GM18909 (cell line): ENCODE measurements around the gene MOB3B.

Source experiments
- ATAC-seq: cut with Tn5 transposase; IDR thresholded peaks from one replicate; pipeline ENCODE4 v1.9.1; 2021; ENCODE audit warnings: mild to moderate bottlenecking; ENCODE audit not compliant: unreplicated experiment, poor library complexity

The MOB3B gene

GRCh38 chr9:27328483-27328882 is 201.1 kb downstream of the MOB3B start:
- no peak for ATAC-seq

- ATAC-seq, result no peak
Observed at GRCh38 chr9:27311184-27311583, 218.4 kb downstream of the MOB3B start.

GRCh38 chr9:27310582-27310981 is 219.0 kb downstream of the MOB3B start:
- ATAC-seq, result no peak

- no peak for ATAC-seq
Observed at GRCh38 chr9:27308691-27309390, 220.8 kb downstream of the MOB3B start.

- no peak for ATAC-seq
Observed at GRCh38 chr9:27304521-27304920, 225.1 kb downstream of the MOB3B start.

GRCh38 chr9:27303219-27303618 is 226.4 kb downstream of the MOB3B start:
- ATAC-seq, result no peak

GRCh38 chr9:27297050-27297449 is 232.6 kb downstream of the MOB3B start, which contains the start of gene EQTN:
TSS of gene EQTN (minus strand) at chr9:27297150. CDS start at chr9:27297055, 95 bp downstream.
- ATAC-seq, result no peak

GRCh38 chr9:27293996-27294395 is 235.6 kb downstream of the MOB3B start:
- ATAC-seq, result no peak

- no peak for ATAC-seq
Observed at GRCh38 chr9:27292659-27293405, 236.8 kb downstream of the MOB3B start.

GRCh38 chr9:27291292-27291691 is 238.3 kb downstream of the MOB3B start:
- ATAC-seq, result no peak

GRCh38 chr9:27282269-27282668 is 247.3 kb downstream of the MOB3B start:
- no peak for ATAC-seq

- ATAC-seq, result no peak
Observed at GRCh38 chr9:27280860-27281259, 248.8 kb downstream of the MOB3B start.

GRCh38 chr9:27280249-27280648 is 249.4 kb downstream of the MOB3B start:
- ATAC-seq, result no peak

GRCh38 chr9:27279611-27280010 is 250.0 kb downstream of the MOB3B start:
- ATAC-seq, result no peak

- no peak for ATAC-seq
Observed at GRCh38 chr9:27278374-27278773, 251.2 kb downstream of the MOB3B start.

- no peak for ATAC-seq
Observed at GRCh38 chr9:27276193-27277030, 253.2 kb downstream of the MOB3B start.
